OCI-LY3 (cell line): ENCODE measurements around the gene TNFRSF19.

Experiments
- EZH2phosphoT487 ChIP-seq: fragments of 200-600 bp; shearing (Covaris generic); IDR thresholded peaks from 2 replicates; pipeline ENCODE4 v1.6.1; 2018; ENCODE audit warnings: antibody characterized with exemption, mixed run types, low read depth
- TF ChIP-seq, protein P1 (sequence below): fragments of 200-600, 300-600 bp; sonication (generic); IDR thresholded peaks from 2 replicates; pipeline ENCODE4 v1.5.1; 2014; ENCODE audit warnings: antibody characterized with exemption, low read length, low read depth

DNA sequence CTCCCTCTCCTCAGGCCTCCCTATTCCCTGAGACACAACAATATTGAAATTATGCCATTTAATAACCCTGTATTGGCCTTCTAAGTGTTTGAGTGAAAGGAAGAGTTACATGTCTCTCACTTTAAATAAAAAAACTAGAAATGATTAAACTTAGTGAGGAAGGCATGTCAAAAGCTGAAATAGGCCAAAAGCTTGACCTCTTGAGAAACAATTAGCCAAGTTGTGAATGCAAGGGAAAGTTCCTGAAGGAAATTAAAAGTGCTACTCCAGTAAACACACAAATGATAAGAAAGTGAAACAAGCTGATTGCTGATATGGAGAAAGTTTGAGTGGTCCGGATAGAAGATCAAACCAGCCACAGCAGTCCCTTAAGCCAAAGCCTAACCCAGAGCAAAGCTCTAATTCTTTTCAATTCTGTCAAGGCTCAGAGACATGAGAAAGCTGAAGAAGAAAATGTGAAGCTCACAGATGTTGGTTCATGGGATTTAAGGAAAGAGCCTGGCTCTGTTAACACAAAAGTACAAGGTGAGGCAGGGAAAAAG, 127.6 kb downstream of the TNFRSF19 start:
- TF ChIP-seq, protein P1, sequence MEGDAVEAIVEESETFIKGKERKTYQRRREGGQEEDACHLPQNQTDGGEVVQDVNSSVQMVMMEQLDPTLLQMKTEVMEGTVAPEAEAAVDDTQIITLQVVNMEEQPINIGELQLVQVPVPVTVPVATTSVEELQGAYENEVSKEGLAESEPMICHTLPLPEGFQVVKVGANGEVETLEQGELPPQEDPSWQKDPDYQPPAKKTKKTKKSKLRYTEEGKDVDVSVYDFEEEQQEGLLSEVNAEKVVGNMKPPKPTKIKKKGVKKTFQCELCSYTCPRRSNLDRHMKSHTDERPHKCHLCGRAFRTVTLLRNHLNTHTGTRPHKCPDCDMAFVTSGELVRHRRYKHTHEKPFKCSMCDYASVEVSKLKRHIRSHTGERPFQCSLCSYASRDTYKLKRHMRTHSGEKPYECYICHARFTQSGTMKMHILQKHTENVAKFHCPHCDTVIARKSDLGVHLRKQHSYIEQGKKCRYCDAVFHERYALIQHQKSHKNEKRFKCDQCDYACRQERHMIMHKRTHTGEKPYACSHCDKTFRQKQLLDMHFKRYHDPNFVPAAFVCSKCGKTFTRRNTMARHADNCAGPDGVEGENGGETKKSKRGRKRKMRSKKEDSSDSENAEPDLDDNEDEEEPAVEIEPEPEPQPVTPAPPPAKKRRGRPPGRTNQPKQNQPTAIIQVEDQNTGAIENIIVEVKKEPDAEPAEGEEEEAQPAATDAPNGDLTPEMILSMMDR = no peak
- no peak for TF ChIP-seq EZH2phosphoT487
